Measurements from ENCODE around the gene HOXD13. TPM values are rescaled to one million over a fixed set of nuclear protein-coding genes. Genes with fewer than 3 reads are reported as not detected.

Gene HOXD13
- polyA plus RNA-seq, 2 of the 4 experiments (the other 2 are of a cell fraction): 0.13 to 0.35 TPM

GRCh38 chr2:176075481-176075880 is 17.0 kb upstream of the HOXD13 start:
- ATAC-seq (no peak), FAIRE-seq (no peak), DNase-seq (ENCODE audit: low read depth in 1 of 2, low spot score in 1 of 2) (no peak)
- H3K4me1 ChIP-seq: peaks cover 9% of the 10 kb centered on the region; the same call in 2 of the 3 replicates
- no peak overlapping the region for H3K27ac ChIP-seq
- no peaks in the 10 kb centered on the region for H3K9me3 ChIP-seq
- CTCF ChIA-PET: interaction anchor here (0.5 to 2.5 kb wide), 6 partner anchors 10 to 1385 kb away, joined by 3 to 9 read pairs (median 4); no protein-coding TSS in a partner anchor
- WGBS (ENCODE audit: missing lambda C conversion rate): 44% methylated on average over 15 of the region's 15 CpGs
- POLR2A ChIA-PET: no interaction called here
- H3K4me3 ChIP-seq: no peak overlapping the region
- no peak for TF ChIP-seq RARB (CRISPR knock-in tag; IDR thresholded peaks at IDR 0.05)
- 0 out of 2 replicates have a peak, but pooled peaks have one; percentile 20 for TF ChIP-seq CBX8 (IDR thresholded peaks at IDR 0.05)
- H3K4me2 ChIP-seq: no peak overlapping the region

GRCh38 chr2:176076063-176076462 is 16.5 kb upstream of the HOXD13 start:
- Histone ChIP-seq H3K27ac (no peak overlapping the region), H3K4me2 (no peak overlapping the region), H3K9me3 (peaks cover 3% of the 10 kb centered on the region), H3K4me1 (peaks cover 9% of the 10 kb centered on the region; the same call in 2 of the 3 replicates), H3K4me3 (no peak overlapping the region)
- CTCF ChIA-PET: interaction anchor here (0.7 to 2.5 kb wide), 3 partner anchors 12 to 386 kb away, joined by 3 to 9 read pairs (median 5); no protein-coding TSS in a partner anchor
- no peak for DNase-seq (ENCODE audit: low read depth in 1 of 2, low spot score in 1 of 2)
- TF ChIP-seq RNF2 (IDR thresholded peaks at IDR 0.05; ENCODE audit: borderline replicate concordance, low read depth): peak; percentile 39; the same call in 1 of the 2 replicates
- no peak for TF ChIP-seq FOXS1 (CRISPR knock-in tag; IDR thresholded peaks at IDR 0.05)
- no peak for FAIRE-seq
- ATAC-seq: no peak
- POLR2A ChIA-PET: no interaction called here
- WGBS (ENCODE audit: missing lambda C conversion rate): 5% methylated on average over 7 of the region's 7 CpGs

- 7% methylated on average over 2 of the region's 2 CpGs for WGBS (ENCODE audit: missing lambda C conversion rate)
- ATAC-seq (no peak), DNase-seq (ENCODE audit: low read depth in 1 of 2, low spot score in 1 of 2) (no peak), FAIRE-seq (no peak)
- H3K4me3 ChIP-seq: no peak overlapping the region
- ChIA-PET POLR2A (no interaction called here), CTCF (interaction anchor here (0.7 to 2.5 kb wide), 3 partner anchors 11 to 386 kb away, joined by 5 to 9 read pairs (median 5); no protein-coding TSS in a partner anchor)
- TF ChIP-seq EP300 (IDR thresholded peaks at IDR 0.05): no peak
- no peak for TF ChIP-seq JUN (IDR thresholded peaks at IDR 0.05)
- no peak for TF ChIP-seq RNF2 (IDR thresholded peaks at IDR 0.05; ENCODE audit: borderline replicate concordance, low read depth)
- no peak for TF ChIP-seq FOSB (CRISPR knock-in tag; IDR thresholded peaks at IDR 0.05)
- TF ChIP-seq MAX (IDR thresholded peaks at IDR 0.05): no peak
- TF ChIP-seq JUNB (IDR thresholded peaks at IDR 0.05): no peak
- no peak for TF ChIP-seq KDM5A (IDR thresholded peaks at IDR 0.05)
- no peak for TF ChIP-seq MAFK (IDR thresholded peaks at IDR 0.05; ENCODE audit: partially characterized antibody)
- TF ChIP-seq ESRRA (IDR thresholded peaks at IDR 0.05; ENCODE audit: borderline replicate concordance, low read length): no peak
- no peak for TF ChIP-seq ZFP36 (IDR thresholded peaks at IDR 0.05; ENCODE audit: borderline replicate concordance, partially characterized antibody)
- TF ChIP-seq TFCP2L1 (CRISPR knock-in tag; IDR thresholded peaks at IDR 0.05): no peak
- TF ChIP-seq NPAS2 (CRISPR knock-in tag; IDR thresholded peaks at IDR 0.05; ENCODE audit: borderline replicate concordance): no peak
- no peak for TF ChIP-seq CBX2 (IDR thresholded peaks at IDR 0.05; ENCODE audit: borderline replicate concordance, low read depth)
- TF ChIP-seq POLR2AphosphoS2 (conservative IDR thresholded peaks at IDR 0.05; ENCODE audit: low read length): no peak
- no peak for TF ChIP-seq RARB (CRISPR knock-in tag; IDR thresholded peaks at IDR 0.05)
- no peak for TF ChIP-seq NR3C1 (IDR thresholded peaks at IDR 0.05)
- TF ChIP-seq HOXA7 (CRISPR knock-in tag; IDR thresholded peaks at IDR 0.05): no peak
- TF ChIP-seq REST (IDR thresholded peaks at IDR 0.05): no peak
- no peak for TF ChIP-seq HDAC2 (IDR thresholded peaks at IDR 0.05)
- TF ChIP-seq PHF8 (IDR thresholded peaks at IDR 0.05; ENCODE audit: borderline replicate concordance, low read depth): no peak
- peaks cover 9% of the 10 kb centered on the region; the same call in 2 of the 3 replicates for H3K4me1 ChIP-seq
- no peak overlapping the region for H3K4me2 ChIP-seq
- no peak overlapping the region for H3K27ac ChIP-seq
- H3K9me3 ChIP-seq: peaks cover 8% of the 10 kb centered on the region
Measured at GRCh38 chr2:176076796-176077195, 15.7 kb upstream of the HOXD13 start.

Data from A549 (cell line).